Measurements from ENCODE around the gene TSACC. TPM values are rescaled to one million over a fixed set of nuclear protein-coding genes. Genes with fewer than 3 reads are reported as not detected.
A peak's percentile ranks its signal among the peaks of the same experiment; 100 is the strongest.

Gene TSACC
- total and polyA plus RNA-seq, 9 of the 15 experiments (the other 6 are each of a cell fraction or from before 2014, with no cell fraction given) = 0.45 to 7.4 (median 2.6) TPM

- no peak for TF ChIP-seq PRPF4 (IDR thresholded peaks at IDR 0.05; ENCODE audit: insufficient read depth, low read depth, low read length, poor library complexity, severe bottlenecking)
- no peak for TF ChIP-seq ZNF695 (CRISPR knock-in tag; IDR thresholded peaks at IDR 0.05)
- no peak for TF ChIP-seq XRCC5 (IDR thresholded peaks at IDR 0.05; ENCODE audit: low read depth, low read length)
- TF ChIP-seq ZNF184 (CRISPR knock-in tag; IDR thresholded peaks at IDR 0.05) = no peak
- no peak for TF ChIP-seq ARHGAP35 (IDR thresholded peaks at IDR 0.05; ENCODE audit: partially characterized antibody)
- TF ChIP-seq CBX5 (IDR thresholded peaks at IDR 0.05; ENCODE audit: borderline replicate concordance, low read depth) = no peak
- BruUV-seq (replicated peaks) = no TSS peak
- in situ Hi-C loops (cut with MboI) (no loop called here), intact Hi-C loops (cut with micrococcal nuclease) (no loop called here)
- no peaks in the 10 kb centered on the region for H3K9me1 ChIP-seq (ENCODE audit: control insufficient read depth, insufficient read depth, low read length)
- ChIA-PET CTCF (ENCODE audit: low intra/inter-chr PET ratio) (no interaction called here), POLR2A (interaction anchor here (0.5 to 1.9 kb wide), 3 partner anchors 10 to 303 kb away, joined by 3 to 16 read pairs (median 3); partner anchors contain the start of genes SMG5 and TMEM79)
- no peak for ATAC-seq
- WGBS (ENCODE audit: insufficient coverage, low coverage, missing lambda C conversion rate) = 72% methylated on average over 6 of the region's 8 CpGs
- H3K79me2 ChIP-seq (ENCODE audit: control insufficient read depth, insufficient read depth, low read length) = no peaks in the 10 kb centered on the region
- H3K27ac ChIP-seq (ENCODE audit: extremely low read depth, low read depth, low read length) = no peak overlapping the region
- peak overlapping the region in 1 of 2 experiments; percentile 43; a peak in 1 of 4 replicates for H3K9ac ChIP-seq (ENCODE audit: insufficient read depth in 1 of 2, low read depth in 2 of 2, low read length in 2 of 2)
- no peak for FAIRE-seq
- peaks cover 7 to 15% of the 10 kb centered on the region in 2 experiments; a peak in 4 of 5 replicates for H3K4me1 ChIP-seq (replicated peaks in 1 of 2; ENCODE audit: control insufficient read depth in 2 of 2, insufficient read depth in 2 of 2, low read length in 2 of 2)
- H3K4me3 ChIP-seq = no peak overlapping the region
- DNase-seq (ENCODE audit: extremely low read depth in 1 of 4, low spot score in 3 of 4) = no peak
- no peaks in the 10 kb centered on the region for H3K27me3 ChIP-seq (ENCODE audit: control insufficient read depth in 2 of 2, insufficient read depth in 2 of 2, low read length in 2 of 2)
- H3K9me3 ChIP-seq (replicated peaks; ENCODE audit: control insufficient read depth, insufficient read depth, low read depth, low read length) = no peaks in the 10 kb centered on the region
- H4K20me1 ChIP-seq (replicated peaks; ENCODE audit: control insufficient read depth, insufficient read depth, low read length) = no peaks in the 10 kb centered on the region
- H3K36me3 ChIP-seq (ENCODE audit: control insufficient read depth, insufficient read depth, low read length) = peaks cover 23% of the 10 kb centered on the region; the same call in 1 of the 3 replicates
- no peak overlapping the region for H3K4me2 ChIP-seq (ENCODE audit: insufficient read depth, low read length)
- H2AFZ ChIP-seq (ENCODE audit: low read depth, low read length) = no peak overlapping the region
Observed at GRCh38 chr1:156293098-156293434, 45.3 kb upstream of the TSACC start.

GRCh38 chr1:156293895-156294294 is 44.4 kb upstream of the TSACC start:
- DNase-seq (ENCODE audit: extremely low read depth in 1 of 4, low spot score in 3 of 4) = no peak
- H3K9ac ChIP-seq (ENCODE audit: insufficient read depth in 1 of 2, low read depth in 2 of 2, low read length in 2 of 2) = 0 out of 4 replicates have a peak overlapping the region, but pooled peaks of 1 of the 2 experiments have one; percentile 2
- WGBS (ENCODE audit: insufficient coverage, low coverage, missing lambda C conversion rate) = 77% methylated on average over 7 of the region's 9 CpGs
- H3K4me2 ChIP-seq (ENCODE audit: insufficient read depth, low read length) = no peak overlapping the region
- ChIA-PET CTCF (ENCODE audit: low intra/inter-chr PET ratio) (no interaction called here), POLR2A (interaction anchor here (0.5 to 1.9 kb wide), 7 partner anchors 11 to 303 kb away, joined by 3 to 16 read pairs (median 3); partner anchors contain the start of genes SMG5 and TMEM79)
- H4K20me1 ChIP-seq (replicated peaks; ENCODE audit: control insufficient read depth, insufficient read depth, low read length) = no peaks in the 10 kb centered on the region
- peaks cover 21% of the 10 kb centered on the region; the same call in 1 of the 3 replicates for H3K36me3 ChIP-seq (ENCODE audit: control insufficient read depth, insufficient read depth, low read length)
- no peaks in the 10 kb centered on the region for H3K9me1 ChIP-seq (ENCODE audit: control insufficient read depth, insufficient read depth, low read length)
- ATAC-seq = no peak
- peaks cover 0 to 2% of the 10 kb centered on the region in 2 experiments; a peak in 1 of 5 replicates for H3K27me3 ChIP-seq (ENCODE audit: control insufficient read depth in 2 of 2, insufficient read depth in 2 of 2, low read length in 2 of 2)
- H3K4me1 ChIP-seq (replicated peaks in 1 of 2; ENCODE audit: control insufficient read depth in 2 of 2, insufficient read depth in 2 of 2, low read length in 2 of 2) = peaks cover 7 to 17% of the 10 kb centered on the region in 2 experiments; a peak in 4 of 5 replicates
- FAIRE-seq = no peak
- no peaks in the 10 kb centered on the region for H3K79me2 ChIP-seq (ENCODE audit: control insufficient read depth, insufficient read depth, low read length)
- no peaks in the 10 kb centered on the region for H3K9me3 ChIP-seq (replicated peaks; ENCODE audit: control insufficient read depth, insufficient read depth, low read depth, low read length)
- no peak overlapping the region for H2AFZ ChIP-seq (ENCODE audit: low read depth, low read length)
- TF ChIP-seq POLR2G (IDR thresholded peaks at IDR 0.05; ENCODE audit: low read depth, low read length) (0 out of 2 replicates have a peak, but pooled peaks have one; percentile 24), CLOCK (CRISPR knock-in tag; IDR thresholded peaks at IDR 0.05; ENCODE audit: borderline replicate concordance) (no peak)
- no TSS peak for BruUV-seq (replicated peaks)
- H3K27ac ChIP-seq (ENCODE audit: extremely low read depth, low read depth, low read length) = no peak overlapping the region
- intact Hi-C loops (cut with micrococcal nuclease) = no loop called here
- no peak overlapping the region for H3K4me3 ChIP-seq
- in situ Hi-C loops (cut with MboI) = no loop called here

Measured in K562 (cell line).